22Rv1 (cell line): ENCODE results near the gene TRAPPC1.

ENCODE experiments used
- H3K27ac ChIP-seq: fragments of 450-650 bp; 2 replicates; pipeline ENCODE4 v1.5.1; 2017
- CTCF ChIP-seq: fragments of 450-650 bp; IDR thresholded peaks from 2 replicates; pipeline ENCODE4 v1.5.1; 2017; ENCODE audit warnings: mild to moderate bottlenecking
- ZFX ChIP-seq: fragments of 450-650 bp; IDR thresholded peaks from 2 replicates; pipeline ENCODE4 v1.6.1; 2017; ENCODE audit warnings: antibody characterized with exemption, borderline replicate concordance

The TRAPPC1 gene, protein sequence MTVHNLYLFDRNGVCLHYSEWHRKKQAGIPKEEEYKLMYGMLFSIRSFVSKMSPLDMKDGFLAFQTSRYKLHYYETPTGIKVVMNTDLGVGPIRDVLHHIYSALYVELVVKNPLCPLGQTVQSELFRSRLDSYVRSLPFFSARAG

DNA sequence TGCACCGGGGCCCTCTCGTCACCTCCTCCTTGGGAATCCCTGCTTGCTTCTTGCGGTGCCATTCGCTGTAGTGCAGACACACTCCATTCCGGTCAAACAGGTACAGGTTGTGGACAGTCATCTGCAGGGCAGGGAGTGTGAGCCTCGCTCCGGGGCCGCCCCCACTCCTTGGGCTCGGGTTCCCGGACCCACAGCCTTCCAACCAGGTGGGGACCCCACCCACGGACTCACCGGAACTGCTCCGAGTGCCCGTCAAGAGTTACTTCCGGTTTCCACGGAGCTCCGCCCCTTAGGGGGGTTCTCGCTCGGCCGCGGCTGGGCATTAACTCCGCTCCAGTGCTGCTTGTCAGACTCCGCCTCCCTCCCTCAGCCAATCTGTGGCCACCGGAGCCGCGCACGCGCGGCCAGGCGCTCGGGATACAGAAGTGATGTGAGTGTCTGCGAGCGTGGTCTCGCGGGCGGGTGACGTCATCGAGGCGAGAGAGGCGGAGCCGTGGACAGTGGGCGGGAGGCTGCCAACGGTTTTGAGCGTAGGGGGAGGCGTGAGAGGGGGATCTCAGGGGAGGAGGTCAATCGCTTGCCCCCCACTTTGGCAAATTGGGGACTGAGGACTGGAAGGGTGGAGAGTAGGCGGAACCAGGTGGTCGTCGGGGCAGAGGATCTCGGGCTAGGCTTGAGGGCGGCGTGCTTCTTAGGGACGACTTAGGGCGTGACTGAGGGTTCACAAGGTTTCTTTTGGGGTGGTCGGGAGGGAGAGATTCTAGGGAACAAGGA, at the start of gene TRAPPC1, which contains the start of gene CNTROB:
TRAPPC1 (minus strand) TSS at position 238 of the 774 bp plus-strand sequence; CDS start at position 121, 117 bp downstream.
CNTROB (plus strand) TSS at position 498 of the 774 bp plus-strand sequence. CDS start 874 bp downstream, outside the sequence.
- H3K27ac ChIP-seq, result peak within 1 kb of the TSS; percentile 71

DNA sequence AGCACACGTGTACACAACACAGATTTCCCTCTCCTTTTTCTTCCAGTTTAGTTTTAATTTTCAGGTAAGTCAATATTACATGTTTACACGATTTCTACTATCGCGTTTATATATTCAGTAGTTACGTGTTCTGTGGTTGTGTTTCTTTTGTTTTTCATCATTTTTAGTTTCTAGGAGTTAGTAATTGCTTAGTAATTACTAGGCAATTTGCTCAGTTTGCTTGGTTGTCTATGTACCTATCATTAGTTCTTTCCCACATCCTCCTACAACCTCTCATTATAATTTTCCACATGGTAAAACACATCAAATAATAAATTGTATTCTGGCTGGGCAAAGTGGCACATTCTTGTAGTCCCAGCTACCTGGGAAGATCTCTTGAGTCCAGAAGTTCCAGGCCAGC, 46.1 kb upstream of the TRAPPC1 start:
- TF ChIP-seq ZFX, result no peak
- no peak for TF ChIP-seq CTCF
- H3K27ac ChIP-seq, result no peak overlapping the region

More for the DNA sequence above, at the start of gene TRAPPC1, which contains the start of gene CNTROB:
- TF ChIP-seq CTCF (no peak), ZFX (no peak)

DNA sequence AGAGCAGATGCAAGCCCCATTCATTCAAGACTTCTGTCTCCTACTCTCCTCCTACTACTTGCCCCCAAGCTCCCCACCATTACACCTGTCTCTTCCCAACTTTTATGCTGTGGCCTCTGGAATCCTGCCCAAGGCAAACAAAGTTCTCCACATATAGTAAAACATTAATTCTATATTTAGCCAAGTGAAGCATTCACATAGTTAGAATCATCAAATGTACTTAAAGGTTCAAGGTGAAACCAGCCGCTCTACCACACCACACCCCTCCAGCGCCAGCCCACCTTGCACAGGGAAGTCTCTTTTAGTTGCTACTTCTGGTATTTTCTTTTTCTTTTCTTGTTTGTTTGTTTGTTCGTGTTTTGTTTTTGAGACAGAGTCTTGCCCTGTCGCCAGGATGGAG, 45.3 kb upstream of the TRAPPC1 start:
- TF ChIP-seq CTCF (no peak), ZFX (no peak)
- no peak overlapping the region for H3K27ac ChIP-seq

DNA sequence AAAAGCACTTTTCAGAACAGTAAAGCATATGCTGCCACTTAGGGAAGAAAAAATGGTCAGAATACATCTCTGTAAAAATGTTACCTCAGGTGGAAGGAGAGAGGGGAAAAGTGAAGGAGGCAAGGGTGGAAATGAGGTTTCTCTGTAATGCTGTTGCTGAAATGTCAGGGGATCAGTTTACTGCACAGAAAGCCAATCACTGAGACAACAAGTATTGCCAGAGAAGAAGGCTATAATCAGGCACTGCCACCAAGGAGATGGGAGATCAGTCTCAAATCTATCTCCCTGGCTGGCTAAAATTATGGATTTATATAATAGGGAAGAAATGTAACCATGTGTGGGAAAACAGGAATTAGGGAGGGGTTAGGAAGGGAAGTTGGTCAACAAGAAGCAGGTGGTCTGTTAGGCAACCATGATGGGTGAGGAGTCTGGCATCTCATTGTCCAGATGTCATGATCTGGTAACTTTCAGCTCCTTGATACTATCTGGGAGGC, 42.9 kb upstream of the TRAPPC1 start:
- TF ChIP-seq ZFX, result no peak
- TF ChIP-seq CTCF, result no peak
- no peak overlapping the region for H3K27ac ChIP-seq

DNA sequence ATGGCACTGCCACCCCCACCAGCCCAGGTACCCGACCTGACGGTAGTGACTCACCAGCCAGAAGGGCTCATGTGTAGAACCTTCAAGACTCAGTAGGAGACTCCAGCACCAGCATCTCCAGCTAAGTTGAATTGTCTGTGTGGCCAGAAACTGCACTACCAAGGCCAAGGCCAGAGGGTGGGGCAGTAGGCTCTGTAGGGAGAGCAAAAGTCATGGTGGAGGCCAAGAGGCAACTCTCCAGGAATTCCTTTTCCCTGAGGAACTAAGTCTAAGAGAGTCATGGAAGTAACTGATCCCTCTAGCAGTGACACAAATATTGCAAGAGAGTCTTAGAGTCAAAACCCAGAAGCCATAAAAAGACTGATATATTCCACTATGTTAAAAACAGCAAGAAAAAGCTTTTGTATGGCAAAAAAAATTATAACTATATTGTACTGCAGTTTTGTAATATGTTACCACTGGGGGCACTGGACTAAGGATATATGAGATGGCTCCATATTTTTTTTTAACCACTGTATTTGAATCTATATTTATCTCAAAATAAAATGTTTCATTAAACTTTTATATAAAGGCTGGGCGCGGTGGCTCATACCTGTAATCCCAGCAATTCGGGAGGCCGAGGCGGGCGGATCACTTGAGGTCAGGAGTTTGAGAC, 40.5 kb upstream of the TRAPPC1 start:
- no peak overlapping the region for H3K27ac ChIP-seq
- TF ChIP-seq CTCF (peak; percentile 29), ZFX (no peak)

- TF ChIP-seq CTCF (no peak), ZFX (no peak)
- no peak overlapping the region for H3K27ac ChIP-seq
Measured at GRCh38 chr17:7971651-7972050, 39.9 kb upstream of the TRAPPC1 start.
